Fibroblast of upper back skin (primary cell): Measurements from ENCODE around the gene HMG20A.

Experiments used
- DNase-seq: peaks from one replicate; pipeline ENCODE4 v3.0.0-alpha.2; 2013

Gene HMG20A

DNA sequence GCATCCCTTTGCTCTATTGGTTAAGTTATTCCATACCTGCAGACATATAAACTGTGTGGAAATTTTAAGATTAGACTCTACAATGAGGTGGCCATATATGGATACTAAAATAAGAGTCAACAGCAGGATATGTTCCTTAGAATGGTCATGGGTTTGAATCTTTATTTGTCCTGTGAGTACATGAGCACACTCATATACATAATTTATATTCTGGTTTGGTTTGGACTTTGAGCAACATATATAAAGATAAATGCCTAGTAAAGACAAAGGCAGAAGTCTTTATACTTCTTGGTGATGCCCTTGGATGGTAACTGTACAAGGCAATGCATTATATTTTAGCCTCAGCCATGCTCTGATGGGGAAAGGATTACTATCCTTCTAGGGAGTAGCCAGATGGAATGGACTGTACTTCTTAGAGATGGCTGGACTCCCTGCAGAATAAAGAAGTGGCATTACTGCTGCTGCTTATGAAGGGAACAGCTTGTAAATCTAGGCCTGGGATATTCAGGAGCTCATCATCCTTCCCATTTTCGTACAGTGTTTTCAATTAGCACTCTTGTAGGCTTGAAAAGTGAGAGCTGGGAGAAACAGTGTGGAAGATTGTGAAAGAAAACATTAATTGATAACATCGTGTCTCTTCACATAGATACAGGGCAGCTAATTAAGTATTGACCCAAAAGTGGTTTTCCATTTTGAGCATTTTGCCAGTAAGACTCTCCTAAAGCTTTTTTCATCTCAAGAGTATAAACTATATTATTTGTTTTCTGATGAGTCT is 60.4 kb downstream of the HMG20A start:
- DNase-seq = no peak

DNA sequence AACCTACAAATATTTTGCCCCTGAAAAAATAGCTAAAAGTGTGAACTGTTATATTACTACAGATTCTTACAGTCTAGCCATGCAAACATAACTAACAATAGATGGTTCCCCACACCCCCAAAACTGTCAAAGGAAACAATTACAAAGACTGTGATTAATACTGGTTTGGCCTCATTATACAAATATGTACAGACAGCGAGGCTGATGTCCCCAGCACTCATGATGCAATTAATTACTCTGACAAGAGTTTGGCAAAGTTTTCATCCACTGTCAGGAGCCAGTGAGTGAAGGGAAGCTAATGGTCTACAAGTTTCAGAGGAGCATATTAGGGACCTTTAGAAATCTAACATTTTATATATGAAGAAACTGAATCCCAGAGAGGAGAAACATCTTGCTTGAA is 61.0 kb downstream of the HMG20A start:
- DNase-seq = peak; percentile 84

DNA sequence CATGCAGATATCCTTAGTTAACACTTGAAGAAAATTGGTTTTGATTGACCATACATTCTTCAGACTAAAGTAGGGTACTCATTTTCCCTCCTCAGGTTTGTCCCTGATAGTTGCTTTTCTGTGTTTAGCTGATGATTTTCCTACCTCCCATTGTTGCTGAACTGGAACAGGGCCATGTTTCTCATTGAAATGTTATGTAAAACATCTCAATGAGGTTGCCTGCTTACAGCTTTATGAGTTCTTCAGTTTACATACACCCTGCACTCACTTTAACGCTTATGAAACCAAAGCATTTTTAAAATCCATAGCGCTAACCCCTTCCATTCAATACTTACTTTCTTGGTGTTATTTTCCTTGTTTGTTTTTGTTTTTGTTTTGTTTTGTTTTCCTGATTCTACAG is 61.9 kb downstream of the HMG20A start:
- peak; percentile 88 for DNase-seq

DNA sequence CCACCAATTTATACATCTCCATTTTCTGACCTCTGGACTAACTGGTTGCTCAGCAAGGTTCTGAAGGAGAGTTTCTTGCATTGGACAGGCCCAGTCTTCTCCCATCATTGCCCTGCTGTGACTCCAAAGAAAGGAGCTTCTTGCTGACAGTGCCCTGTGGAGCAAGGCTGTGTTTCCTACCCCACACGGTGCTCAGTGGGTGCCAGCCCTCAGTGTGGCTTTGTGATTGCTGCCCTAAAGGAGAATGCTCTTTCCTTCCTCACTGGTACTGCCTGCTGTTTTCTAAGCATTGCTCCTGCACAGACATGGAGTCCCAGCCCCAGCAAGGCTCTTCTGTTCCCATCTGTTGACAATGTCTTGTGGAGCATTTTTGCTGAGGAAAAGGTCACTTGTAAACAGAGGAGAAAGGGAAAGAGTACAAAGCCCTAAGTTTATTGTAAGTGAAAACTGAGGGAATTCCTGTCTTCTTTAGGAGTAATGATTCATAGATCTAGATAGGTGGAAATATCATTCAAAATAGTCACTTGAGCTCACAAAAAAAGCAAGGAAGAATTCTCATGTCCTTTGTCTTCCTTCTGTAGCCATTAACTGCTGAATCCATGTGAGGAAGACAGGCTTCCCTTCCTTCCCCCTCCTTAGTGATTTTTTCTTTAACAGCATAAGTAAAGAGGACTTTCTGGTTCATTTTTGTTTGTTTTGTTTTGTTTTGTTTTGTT is 62.9 kb downstream of the HMG20A start:
- DNase-seq = no peak

DNA sequence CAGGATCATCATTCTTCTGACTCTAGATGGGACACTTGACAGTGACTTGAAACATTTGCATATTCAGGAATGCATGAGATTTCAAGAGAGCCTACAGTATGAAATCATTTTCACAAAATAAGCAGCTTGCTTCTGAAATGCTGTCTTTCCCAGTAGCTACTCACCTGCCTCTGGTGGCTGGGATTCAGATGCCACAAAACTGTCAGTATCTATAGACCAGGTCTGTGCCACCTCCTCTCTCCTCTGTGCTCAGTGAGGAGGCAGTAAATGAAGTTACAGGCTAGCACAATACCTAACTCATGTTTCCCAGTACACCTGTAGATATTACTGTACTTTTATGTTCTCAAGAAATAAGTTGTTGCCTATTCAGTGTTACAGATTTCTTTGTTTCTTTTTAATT is 64.3 kb downstream of the HMG20A start:
- no peak for DNase-seq

DNA sequence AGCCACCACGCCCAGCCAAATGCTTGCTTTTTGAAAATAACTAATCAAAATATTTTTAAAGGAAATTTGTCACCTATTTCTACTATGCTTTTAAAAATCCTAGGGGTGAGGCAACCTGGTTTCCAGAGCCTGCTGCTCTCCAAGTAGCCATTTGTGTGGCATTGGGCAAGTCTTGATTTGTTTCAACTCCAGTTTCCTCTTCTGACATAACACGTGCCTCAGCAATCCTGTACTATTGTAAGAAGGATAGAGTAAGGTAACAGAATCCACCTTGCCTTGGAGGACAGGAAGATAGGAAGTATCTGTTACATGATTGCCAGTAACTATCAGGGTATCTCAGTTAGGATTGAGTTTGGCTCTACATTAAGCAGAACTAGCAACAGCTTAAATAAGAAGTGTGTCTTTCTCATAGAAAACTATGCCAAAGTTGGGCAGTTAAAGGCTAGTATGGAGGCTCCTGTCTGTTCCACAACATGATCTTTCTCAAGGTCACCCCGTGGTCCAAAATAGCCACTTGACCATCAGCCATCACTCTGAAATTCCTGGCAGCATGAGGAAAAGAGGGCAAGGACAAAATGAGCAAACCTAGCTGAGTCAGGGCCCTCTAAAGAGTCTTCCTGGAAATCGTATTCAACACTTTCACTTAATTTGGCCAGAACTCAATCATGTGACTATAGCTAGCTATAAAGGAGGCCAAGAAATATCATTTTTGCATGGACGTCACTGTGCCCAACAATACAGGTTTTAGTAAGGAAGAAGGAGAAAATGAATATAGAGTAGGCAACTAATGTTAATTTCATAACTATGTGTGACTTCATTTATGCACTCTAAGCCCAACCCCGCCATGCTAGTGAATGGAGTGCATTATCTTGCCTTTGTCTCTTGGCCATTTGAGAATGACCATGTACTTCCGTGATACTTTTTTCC is 66.1 kb downstream of the HMG20A start:
- DNase-seq = no peak

DNA sequence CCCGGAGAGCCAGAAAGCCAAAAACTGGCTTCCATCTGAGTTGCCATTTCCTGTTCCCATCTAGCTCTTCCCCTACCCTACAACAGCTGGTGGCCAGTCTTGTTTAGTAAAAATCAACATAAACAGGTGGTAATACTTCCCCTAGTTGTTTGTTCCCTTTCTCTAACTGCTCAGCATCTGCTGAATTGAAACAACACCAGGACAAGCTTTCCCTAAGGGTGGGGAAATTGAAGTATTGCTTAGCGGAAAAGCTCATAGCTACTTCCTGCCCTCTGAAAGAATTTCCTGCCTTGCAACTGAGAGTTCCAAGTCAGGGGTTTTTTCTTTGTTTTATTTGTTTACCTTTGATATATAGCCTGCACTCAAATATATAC is 66.8 kb downstream of the HMG20A start:
- DNase-seq = no peak

DNA sequence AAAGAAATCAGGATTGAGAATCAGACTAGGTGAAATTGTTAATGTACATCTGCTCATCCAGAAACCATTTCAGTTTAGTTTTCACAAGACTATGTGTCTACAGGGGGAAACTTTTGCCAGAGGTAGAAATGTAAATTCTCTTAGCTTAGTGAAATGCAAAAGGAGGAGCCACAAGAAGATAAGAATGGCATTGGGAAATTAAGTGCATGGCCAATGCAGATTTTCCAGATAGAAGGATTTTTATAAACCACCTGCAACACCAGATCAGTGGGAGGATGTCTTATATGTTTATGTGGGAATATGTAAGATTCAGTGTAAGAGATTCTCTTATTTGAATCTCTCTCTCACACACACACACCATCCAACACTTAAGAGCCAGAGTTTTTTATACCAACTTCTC is 67.2 kb downstream of the HMG20A start:
- no peak for DNase-seq

DNA sequence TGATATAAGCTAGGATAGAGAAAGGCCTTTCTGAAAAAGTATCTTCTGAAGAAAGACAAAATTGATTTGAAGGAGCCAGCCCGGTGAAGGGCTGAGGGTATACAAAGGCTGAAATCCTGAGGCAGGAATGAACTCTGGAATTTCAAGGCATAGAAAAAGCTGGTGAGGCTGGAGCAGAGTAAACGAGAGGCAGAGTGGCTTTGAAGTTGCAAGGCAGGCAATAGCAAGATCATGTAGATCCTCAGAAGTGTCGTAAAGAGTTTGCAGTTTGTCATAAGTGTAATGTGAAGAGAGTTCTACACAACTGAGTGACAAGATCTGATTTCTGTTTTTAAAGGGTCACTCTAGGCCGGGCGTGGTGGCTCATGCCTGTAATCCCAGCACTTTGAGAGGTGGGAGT is 69.0 kb downstream of the HMG20A start:
- no peak for DNase-seq

DNA sequence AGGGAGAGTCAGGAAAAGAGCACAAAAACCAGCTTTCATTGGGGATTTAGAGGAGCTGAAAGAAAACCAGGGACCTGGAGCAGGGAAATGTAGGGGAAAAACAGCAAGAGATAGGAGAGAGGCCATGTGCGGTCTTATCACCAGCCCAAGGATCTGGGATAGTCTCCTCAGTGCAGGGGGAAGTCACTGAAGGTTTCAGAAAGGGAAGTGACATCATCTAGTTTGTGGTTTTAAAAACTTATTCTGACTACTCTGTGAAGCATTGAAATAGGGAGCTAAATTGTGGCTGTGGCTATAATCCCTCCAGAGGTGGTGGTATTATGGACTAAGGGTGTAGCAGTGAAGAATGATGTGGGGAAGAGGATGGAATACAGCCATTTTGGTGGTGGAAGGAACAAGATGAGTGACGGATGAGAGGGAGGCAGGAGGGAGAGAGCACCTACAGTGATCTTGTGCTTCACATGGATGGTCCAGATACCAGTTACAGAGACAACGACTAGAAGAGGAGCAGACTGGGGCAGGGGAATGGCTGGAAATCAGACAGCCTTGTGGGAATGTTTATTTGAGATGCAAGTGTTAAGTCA is 72.7 kb downstream of the HMG20A start:
- DNase-seq = peak; percentile 77

DNA sequence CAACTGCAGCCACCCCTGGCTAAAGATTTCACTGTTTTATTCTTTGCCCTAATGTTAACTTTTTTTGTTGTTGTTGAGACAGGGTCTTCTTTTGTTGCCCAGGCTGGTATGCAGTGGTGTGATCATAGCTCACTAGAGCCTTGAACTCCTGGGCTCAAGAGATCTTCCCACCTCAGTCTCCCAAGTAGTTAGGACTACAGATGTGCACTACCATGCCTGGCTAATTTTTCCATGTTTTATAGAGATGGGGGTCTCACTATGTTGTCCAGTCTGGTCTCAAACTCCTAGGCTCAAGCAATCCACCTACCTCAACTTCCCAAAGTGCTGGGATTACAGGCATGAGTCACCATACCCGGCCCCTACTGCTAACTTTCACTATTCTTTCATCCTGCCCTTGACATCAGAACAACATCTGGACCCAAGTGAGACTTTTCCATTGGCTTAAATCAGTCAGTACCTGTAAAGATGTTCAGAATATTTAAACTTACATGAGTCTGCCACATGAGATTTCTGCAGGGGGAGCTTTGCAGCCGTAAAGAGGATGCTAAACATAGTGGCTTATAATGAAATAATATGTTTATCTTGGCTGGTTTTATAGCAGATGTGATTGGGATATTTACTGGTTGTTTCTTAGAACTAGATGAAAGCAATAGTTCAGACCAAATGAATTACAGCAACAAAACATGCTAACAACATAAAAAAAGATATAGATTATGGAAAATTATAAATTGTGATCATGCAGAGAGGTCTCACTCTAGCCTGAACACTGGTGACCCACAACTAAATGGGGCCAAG is 73.6 kb downstream of the HMG20A start:
- DNase-seq = no peak

DNA sequence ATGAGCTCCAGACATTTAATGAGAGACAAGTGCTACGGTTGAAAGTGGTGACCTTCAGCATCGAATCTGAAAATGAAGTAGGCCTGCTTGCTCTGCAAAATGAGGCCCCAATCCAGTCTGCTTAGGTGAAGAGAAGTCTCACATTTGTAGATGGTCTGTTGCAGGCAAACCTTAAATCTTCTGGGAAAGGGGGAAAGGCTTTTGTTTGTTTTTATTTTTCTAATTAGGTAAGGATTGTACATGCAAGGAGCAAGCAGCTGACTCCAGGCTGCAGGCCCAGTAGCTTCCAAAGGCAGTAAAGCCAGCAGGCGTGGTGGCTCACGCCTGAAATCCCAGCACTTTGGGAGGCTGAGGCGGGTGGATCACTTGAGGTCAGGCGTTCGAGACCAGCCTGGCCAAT is 74.3 kb downstream of the HMG20A start:
- no peak for DNase-seq

DNA sequence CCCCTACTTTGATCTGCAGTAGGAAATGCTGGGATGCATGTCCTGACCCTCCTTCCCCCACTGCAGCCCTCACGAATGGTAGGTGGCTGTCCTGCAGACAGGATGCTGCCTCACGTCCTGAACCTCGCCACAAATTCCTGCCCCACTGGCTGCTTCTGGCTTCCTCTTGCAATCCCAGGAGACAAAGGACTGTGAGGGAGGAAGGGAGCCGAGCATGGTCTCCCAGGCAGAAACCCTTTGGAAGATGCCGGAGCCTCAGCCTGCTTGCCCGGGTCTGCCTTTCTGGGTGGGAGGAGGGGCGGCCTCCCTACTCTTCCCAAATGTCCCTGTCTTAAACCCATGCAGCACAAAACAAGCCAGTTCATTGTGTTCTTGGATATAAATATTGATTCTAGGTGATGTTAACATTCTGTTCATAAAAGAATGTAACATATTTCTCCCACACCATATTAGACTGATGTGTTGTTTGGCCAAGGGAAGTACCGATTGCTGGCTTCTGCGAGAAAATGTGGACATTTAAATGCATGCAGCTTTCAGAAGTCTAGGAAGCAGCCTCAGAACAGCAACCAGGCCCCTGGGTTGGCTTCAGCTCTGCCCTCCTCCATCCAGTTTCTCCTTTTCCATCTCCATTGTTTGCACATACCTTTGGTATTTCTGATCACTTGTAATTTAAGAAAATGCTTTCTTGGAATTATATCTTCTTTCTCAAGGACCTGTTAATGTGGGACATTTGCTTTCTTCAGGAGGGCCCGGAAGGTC is 75.3 kb downstream of the HMG20A start:
- DNase-seq = peak; percentile 75

DNA sequence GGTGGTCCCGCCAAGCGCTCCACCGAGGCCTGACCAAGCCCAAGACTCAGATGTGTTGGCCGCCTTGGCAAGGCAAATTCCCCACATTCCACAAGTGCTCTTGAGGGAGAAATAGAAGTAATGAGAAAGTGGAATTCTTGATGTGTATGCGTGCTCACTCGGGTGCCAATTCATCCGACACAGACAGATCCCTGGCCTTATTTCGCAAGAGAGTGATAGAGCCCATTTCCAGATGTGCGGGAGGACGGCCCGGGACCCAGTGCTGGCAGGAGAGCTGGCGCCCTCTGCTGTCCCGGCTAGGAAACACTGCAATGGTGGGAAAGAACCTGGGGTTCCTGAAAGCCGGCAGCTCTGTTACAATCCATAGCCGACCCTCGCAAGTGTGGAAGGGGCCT is 76.0 kb downstream of the HMG20A start:
- DNase-seq = peak; percentile 99

DNA sequence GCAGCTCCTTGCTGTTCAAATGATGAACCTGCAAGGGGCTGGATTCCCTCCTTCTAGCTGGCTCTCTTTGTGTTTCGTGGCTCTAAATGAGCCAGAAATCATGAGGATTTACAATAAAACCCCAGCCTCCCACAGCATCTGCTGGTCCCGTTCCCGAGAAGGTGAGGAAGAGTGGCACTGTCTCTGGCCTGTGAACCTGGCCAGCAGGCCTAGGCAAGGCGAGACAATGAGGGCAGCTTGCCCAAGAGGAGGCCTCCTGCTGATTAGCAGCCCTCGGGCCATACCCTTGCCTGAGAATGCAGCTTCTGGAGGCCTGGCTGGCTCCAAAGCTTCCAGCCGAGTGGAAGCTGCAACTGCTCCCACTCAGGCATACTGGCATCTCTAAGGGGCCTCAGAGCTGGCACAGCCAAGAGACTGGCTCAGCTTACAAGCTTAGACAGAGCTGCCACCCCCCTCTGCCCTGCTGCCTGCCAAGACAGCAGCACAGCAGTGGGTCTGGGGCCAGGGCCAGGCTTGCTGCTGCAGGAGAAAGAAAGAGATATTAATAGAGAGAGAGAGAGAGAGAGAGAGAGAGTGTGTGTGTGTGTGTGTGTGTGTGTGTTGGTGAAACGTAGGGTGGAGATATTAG is 76.5 kb downstream of the HMG20A start:
- DNase-seq = peak; percentile 68

DNA sequence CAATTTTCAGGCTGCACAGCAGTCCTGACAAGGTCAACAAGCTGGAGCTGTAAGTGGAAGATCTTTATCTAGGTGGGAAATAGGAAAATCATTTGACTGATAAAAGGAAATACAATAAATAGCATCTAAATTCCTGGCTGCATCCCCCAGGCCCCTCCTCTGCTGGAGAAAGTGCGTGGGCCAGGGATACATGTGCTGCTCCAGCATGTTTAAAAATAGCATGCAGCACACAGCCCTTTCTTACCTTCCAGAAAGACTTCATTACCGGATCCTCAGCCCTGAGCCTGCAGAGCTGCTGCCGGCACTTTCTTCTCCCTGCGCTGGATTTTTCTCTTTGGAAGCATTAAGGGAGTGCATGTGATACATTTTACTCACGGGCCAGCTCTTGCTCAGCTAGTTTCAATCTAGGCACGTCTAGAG is 77.3 kb downstream of the HMG20A start:
- DNase-seq = peak; percentile 59

DNA sequence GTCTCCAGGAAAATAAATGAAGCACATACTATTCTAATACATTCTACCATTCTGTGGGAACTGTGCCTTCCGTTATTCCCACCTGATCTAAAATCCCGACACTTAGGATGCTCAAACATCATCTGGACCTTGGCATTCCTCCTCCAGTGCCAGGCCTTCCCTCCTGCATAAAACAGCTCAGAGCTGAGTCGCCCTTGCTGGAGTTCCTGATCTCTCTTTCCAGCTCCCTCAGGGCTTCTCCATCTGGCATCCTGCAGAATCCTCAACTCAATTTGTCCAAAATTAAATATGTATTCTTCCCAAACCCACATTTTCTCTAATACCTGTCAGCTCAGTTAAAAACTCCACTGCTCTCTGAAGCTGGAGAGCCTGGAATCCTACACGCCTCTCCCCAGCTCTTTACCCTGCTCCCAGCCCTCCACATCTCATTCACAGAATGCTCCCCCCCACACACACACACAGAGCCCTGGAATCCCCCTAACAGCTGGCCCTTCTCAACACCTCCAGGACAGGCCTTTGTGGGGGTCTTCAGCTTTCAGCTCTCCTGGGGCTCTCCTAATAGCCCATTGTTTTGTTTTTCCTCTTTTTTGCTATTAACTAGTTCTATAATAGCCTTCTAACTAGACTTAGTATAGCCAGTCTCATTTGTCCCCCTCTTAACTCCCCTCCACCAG is 78.5 kb downstream of the HMG20A start:
- DNase-seq = peak; percentile 33

DNA sequence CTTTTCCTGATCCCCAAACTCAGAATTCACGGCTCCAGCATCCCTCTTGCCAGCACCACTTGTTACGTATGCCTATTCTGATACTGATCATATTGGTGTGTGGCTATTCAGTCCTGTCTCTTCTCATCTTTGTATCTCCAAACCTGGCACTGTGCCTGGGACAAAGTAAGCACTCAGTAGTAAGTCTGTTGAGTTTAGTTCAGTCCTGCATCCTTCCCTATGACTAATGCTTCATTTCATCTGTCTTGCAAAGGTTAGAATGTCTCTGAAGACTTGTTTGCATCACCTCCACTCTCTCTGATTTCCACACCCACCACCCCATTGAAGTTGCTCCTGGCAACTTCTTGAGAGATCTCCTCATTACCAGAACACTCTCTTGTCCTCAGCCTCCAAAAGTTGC is 80.3 kb downstream of the HMG20A start:
- peak; percentile 85 for DNase-seq

DNA sequence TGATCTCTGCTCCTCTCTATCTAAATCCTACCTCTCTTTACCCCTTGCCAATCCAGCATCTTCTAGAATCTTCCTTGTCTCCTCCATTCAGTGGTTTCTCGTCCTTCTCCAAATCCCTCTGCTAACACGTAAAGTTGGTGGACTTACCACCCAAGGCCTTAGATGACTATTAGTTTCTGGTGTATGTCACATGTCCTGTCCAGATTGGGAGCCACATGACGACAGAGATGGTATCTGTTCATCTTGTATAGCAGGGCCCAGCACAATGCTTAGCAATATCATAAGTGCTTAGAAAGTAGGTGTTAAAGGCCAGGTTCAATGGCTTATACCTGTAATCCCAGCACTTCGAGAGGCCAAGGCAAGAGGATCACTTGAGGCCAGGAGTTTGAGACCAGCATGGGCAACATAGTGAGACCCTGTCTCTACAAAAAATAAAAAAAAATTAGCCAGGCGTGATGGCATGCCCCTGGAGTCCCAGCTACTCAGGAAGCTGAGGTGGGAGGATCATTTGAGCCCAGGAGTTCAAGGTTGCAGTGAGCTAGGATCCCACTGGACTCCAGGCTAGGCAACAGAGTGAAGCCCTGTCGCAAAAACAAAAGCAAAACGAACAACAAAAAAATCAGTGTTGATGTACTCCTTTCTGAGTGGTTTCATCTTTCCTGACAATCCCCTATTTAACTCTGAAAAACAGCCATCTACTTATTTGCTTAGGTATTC is 81.8 kb downstream of the HMG20A start:
- no peak for DNase-seq

DNA sequence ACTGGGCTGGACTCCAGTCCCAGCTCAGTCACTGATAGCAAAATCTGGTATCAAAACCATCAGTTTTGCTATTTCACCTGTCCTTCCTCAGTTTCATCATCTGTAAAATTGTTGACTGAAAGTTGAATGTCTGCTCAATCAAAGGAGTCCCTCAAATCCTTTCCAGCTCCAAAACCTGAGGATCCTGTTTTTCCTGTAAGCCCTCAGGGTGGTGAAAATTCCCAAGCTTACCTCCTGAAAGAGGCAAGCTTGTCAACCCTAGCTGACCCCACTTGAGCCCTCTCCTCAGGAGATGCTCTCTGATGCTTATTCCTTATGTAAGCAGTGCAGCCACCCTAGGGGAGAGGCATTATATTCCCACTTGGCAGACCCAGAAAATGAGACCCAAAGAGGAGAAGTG is 82.6 kb downstream of the HMG20A start:
- DNase-seq = no peak
